NCI-H82 (cell line): ENCODE results near the gene CD7.
A peak's percentile ranks its signal among the peaks of the same experiment; 100 is the strongest.

Source experiments
- DNase-seq: peaks from one replicate; lab custom pipeline; 2025; lab: John Stamatoyannopoulos, UW

The CD7 gene

DNA sequence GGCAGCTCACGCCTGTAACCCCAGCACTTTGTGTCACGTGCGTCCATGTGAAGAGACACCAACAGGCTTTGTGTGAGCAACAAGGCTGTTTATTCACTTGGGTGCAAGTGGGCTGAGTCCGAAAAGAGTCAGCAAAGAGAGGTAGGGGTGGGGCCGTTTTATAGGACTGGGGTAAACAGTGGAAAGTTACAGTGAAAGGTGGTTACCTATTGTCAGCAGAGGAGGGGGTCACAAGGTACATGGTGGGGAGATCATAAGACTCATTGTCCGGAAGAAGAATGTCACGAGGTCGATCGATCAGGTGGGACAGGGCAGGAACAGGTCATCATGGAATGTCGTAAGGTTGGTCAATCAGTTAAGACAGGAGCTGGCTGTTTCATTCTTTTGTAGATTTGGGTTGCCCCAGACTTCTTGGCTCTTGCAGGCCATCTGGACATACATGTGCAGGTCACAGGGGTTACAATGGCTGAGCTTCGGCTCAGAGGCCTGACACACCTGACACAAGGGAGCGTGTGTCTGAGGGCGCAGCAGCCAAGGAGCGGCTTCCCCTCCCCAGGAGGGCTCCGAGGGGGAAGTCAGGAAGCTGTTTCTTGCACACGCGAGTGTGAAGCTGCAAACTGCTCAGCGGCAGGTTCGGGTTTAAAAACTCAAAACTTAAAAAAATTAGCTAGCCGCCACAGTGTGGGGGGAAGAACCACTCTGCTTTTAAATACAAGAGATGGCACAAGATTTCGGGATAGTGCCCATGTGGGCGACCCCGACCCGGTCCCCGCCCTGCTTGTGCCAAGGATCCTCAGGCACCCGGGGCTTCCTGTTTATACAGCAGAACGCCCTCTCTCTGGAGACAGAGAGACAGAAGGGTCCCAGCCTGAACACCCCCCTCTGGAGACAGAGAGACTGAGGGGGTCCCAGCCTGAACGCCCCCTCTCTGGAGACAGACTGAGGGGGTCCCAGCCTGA is 29.2 kb upstream of the CD7 start:
- DNase-seq, result no peak

DNA sequence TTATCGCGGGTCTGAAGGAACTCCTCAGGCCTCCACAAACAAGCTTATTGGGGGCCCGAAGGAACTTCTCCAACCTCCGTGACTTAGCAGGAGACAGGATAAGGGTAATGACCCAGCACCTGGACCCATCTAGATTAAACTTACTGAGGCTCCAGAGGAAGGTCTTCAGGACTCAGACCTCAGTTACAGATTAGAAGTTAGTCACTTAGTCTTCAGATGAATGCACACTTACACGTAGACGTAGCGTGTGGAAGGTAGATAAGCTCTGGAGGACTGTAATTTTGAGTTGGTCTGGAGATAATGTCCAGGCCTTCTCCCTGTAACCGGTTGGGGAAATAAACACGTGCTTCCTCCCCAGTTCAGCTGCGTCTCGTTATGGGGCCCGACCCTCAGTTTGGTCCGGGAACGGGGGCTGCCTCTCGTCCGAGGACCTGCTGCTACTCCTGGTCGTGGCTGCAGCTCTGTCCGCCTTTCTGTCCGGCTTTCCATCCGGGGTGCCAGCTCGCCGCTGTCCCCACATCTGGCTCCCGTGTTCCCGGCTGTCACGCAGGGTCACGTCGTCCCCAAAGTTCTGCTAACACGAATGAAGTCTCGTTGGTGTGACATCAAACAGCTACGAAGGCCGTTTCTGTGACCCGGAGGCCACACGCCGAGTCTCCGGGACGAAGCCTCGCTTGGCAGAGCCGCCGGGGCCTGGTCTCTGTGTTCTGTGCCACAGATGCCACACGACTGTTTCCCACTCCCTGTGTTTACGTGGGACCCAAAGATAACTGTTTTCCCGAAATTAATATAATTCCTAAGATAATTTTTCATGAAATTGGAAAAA is 28.0 kb upstream of the CD7 start:
- DNase-seq, result no peak

DNA sequence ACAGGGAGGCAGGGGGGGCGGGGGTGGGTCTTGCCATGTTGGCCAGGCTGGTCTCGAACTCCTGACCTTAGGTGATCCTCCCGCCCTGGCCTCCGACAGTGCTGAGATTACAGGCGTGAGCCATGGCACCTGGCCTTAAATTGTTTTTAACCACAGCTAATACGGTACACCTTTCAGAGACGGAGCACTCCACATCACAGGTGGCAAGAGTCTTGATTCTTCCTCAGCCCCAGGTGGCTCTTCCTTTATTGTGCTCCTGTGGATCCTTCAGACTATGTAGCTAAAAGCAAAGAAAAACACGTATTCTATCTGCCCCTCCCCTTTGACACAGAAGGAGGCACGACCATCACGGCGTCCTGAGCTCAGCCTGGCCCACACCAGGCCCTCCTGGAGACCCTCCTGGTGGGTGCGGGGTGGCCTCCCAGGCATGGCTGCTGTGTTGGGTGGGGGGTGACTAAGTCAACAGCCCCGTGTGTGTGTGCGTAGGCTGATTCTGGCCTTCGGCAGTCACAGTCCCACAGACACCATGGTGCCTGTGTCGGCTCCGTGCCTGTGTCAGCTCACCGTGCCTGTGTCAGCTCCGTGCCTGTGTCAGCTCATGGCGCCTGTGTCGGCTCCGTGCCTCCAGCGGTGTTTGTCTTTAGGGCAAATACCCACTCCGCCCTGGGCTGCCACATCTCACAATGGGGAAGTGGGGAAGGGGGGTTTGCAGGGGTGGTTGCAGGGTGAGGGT is 26.9 kb upstream of the CD7 start:
- DNase-seq, result no peak

DNA sequence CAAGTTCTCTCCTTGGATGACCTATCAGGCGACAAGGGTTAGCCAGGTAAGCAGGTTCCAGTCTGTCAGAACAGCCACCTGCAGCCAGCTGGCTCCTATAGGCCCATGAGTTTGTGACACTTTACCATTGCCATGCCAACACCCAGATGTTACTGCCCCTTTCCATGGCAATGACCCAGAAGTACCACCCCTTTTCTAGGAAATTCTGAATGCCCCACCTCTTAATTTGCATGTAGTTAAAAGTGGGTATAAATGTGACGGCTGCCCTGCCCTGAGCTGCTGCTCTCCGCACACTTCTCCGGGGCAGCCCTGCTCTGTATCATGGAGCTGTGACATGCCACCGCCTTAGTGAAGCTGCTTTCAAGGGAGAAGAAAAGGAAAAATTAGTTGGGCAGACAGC is 26.2 kb upstream of the CD7 start:
- DNase-seq, result no peak

DNA sequence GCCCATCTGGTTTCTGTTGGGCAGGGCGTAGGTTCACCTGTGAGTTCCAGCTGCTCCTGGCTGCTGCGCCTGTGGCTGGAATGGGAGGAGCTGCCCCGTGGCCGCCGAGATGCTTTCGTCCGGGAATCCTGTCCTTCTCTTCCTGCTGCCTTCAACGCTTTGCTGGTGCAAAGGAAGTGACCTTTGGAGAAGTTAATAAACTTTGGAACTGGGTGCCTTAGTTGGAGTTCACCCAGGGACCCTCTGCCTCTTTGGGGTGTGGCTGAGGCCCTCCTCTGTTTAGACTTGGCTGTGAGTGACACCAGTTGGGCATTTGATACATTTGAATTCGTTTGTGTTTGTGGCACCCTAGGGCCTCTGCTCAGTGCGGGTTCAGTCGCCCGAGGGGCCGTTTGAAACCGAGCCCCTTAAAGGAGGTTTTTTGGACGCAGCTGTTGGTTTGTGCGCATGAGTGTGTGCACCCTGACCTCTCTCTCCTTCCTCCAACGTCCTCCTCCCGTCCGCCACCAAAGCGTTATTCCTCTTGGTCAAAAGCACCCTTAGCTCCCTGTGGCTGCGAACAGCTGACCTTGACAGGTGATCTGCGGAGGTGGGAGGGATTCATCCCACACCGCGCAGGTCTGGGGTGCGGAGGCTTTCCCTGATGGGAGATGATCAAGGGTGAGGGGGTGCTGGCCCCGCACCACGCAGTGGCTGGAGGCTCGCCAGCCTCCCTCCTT is 25.1 kb upstream of the CD7 start:
- no peak for DNase-seq

DNA sequence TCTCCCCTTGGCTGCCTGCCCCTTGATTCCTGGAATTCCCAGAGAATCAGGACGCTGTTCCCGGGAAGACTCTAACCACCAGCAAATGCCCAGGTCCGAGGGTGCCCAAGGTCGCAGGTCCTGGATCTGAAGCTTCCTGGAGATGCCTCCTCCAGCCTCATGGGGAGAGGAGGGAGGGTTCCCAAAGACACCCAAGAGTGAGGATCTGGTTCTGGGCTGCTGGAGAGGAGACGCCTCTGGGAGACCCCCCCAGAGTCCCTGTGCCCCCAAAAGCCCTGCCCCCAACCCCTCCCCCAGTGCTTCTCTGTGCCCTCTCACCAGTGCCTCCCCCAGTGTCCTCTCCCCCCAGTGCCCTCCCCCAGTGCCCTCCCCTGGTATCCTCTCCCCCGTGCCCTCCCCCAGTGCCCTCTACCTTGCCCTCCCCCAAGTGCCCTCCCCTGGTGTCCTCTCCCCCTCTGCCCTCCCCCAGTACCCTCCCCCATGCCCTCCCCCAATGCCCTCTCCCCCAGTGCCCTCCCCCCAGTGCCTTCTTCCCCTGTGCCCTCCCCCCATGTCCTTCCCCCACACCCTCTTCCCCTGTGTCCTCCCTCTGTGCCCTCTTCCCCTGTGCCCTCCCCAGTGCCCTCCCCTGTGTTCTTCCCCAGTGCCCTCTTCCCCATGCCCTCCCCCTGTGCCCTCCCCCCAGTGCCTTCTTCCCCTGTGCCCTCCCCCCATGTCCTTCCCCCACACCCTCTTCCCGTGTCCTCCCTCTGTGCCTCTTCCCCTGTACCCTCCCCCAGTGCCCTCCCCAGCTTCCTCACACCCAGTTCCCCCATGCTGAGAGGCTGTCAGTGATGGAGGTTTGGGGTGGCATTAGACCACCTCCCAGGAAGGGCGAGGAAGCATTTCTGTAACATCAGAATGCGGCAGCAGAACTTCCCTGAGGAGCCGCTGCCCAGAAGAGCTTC is 22.5 kb upstream of the CD7 start:
- no peak for DNase-seq

DNA sequence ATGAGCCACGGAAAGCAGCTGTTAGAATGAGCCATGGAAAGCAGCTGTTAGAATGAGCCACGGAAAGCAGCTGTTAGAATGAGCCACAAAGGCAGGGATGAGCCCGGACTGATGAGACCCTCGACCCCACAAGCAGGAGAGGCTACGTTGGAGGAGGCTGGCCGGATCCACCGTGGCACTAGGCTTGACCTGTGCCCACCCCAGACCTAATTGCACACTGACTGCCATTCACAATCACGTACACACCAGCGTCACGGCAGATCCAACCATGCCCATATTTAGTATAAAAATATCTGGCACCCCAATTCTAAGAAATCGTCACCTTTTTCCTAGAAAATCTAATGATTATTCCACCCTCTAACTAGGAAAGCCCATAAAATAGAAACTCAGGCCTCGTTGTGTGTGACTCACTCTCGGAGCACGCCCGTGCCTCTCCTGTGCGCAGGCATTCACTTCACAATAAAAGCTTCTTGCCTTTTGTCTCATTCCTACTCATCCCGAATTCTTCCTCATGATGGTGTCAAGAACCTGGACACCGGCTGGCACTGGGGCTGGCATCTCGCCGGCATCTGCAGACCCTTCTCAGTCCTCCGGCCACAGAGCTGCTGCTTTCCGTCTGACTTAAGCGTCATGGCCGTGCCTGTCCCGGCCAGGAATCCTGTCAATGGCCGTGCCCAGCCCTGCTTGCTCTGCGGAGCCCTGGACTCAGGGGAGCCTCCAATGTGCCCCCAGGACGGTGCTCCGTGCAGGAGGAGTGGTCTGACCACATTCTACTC is 21.6 kb upstream of the CD7 start:
- DNase-seq, result peak; percentile 45

DNA sequence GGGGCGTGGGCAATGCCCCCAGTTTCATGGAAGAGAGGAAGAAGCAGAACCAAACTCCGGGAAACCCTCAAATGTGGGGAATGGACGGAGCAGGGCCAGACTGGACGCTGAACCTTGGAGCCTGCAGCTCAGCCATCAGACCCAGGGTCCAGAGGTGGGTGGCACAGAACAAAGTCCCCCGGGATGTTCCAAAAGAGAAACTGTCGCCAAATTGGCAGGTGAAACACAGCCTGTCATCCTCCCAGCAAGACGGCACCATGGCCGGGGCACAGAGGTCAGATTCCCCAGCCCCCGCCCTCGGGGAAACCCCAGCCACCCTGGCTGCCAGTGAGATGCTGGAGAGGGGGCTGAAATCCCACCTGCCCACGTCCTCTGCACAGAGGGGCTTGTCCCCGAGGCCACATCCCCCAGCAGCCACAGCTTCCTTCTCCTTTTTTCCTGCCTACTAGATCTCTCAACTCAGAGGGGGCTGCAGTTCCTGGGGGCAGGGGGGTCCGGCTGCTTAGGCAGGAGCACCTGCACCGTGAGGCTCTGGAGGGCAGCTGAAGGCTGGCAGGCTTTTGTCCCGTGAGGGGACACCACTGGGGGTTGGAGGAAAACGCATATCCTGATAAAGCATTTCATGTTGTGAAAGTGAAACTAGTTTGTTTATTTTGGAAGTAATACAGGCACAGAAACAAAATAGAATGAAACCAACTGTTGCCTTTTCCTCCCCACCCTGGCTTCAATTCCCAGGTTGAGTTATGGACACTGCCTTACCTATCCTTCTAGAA is 17.4 kb upstream of the CD7 start:
- DNase-seq, result no peak

DNA sequence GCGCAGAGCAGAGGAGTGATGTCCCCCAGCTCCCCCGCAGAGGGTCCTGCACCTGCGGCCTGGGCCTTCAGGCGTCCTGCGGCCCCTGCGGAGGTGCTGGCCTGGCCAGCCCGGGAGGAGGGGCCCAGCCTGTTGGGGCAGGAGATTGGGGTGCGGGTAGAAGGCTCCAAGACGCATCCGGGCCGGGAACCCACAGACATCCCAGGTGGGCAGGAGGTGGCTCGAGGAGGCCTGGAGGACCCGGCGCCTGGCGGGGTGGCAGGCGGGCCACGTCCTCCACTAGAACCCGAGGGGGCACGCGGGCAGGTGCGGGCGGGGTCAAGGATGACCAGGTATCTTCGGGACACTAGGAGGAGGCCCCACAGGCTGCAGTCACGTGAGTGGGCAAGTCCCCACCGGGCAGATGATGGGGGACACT is 16.8 kb upstream of the CD7 start:
- DNase-seq, result no peak

DNA sequence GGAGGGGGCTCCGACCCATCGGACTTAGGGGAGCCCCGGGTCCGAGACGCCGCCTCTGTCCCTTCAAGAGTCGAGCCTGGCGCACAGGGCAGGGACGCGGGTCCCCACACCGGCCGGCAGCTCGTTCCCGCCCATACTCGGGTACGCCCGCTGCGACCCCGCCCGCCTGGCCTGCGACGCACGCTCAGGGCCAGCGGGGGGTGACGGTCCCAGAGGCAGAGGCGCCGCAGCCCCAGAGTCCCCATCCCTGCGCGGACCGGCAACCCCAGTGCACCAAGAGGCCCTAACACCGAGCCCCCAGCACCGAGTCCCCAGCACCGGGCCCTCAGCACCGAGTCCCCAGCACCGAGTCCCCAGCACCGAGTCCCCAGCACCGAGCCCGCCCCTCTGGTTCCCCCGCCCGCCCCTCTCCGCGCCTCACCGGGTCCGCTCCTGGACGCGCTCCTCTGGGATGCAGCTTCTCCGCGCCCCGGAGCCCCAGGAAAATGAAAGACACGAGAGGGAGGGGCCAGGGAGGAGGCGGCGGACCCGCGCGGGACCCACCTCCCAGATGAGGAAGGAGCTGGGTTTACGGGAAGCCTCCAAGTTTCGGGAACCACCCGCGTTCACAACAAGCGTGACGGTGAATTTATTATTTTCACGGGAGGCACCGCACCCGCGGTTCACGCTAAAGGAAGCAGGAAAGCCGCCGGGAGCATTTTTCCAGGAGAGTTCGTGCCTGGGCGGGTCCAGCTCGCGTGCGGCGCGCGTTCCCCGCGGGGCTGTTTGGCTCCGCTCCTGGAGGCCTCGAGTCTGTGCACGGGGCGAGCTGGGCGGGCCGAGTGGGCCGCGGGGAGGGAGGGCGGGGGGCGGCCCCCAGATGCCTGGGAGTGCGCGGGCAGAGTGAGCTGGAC is 16.1 kb upstream of the CD7 start, which contains the start of gene SECTM1:
Gene SECTM1 (minus strand): TSS at position 488 of the 893 bp plus-strand sequence. CDS start 6,526 bp downstream, outside the sequence.
- DNase-seq, result no peak

DNA sequence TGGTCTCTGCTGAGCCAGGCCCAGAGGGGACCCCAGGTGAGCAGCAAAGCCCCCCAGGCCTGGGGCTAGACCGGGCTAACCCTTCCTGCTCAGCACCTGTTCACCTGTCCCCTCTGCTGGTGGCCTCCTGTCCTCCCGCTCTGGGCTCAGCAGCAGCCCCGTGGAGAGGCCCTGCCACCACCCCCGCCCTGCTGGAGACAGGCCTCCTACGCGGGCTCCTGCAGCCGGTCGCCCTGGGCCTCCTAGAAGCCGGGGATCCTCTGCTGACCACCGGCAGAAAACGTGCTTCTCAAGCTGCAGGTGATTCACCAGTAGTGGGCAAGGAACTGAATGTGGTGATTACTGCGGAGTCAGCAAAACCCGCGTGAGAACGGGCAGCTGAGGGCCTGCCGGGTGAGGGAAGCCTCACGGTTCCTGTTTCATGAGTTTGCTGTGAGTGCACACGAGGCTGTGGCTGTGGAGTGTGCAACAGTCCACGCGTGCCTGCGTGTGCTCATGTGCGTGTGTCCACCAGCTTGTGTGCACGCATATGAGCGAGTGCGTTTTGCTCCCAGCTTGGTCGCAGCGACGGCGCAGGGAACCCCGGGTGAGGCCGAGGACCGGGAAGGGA is 15.4 kb upstream of the CD7 start:
- no peak for DNase-seq

DNA sequence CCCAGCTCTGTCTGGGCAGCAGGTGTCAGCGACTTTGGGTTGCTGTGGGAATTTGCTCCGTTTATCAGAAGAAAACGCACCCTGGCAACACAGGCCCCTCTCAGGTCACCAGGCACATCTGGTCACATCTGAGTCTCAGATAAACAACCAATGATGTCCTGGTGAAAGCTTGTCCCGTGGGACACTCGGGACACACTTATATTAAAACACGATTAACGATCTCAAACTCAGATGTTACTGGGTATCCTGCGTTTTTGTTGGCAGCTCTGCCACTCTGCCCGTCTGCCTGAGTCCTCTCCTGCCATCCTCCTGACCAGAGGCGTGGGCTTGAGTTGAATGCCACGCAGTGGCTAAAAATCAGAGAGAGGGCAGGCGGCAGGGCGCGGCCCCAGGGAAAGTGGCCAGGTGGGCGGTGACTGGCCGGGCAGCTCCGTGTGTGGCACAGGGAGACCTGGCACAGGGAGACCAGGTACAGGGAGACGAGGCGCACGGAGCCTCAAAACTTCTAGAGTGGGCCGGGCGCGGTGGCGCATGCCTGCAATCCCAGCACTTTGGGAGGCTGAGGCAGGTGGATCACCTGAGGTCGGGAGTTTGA is 14.0 kb upstream of the CD7 start:
- DNase-seq, result no peak

DNA sequence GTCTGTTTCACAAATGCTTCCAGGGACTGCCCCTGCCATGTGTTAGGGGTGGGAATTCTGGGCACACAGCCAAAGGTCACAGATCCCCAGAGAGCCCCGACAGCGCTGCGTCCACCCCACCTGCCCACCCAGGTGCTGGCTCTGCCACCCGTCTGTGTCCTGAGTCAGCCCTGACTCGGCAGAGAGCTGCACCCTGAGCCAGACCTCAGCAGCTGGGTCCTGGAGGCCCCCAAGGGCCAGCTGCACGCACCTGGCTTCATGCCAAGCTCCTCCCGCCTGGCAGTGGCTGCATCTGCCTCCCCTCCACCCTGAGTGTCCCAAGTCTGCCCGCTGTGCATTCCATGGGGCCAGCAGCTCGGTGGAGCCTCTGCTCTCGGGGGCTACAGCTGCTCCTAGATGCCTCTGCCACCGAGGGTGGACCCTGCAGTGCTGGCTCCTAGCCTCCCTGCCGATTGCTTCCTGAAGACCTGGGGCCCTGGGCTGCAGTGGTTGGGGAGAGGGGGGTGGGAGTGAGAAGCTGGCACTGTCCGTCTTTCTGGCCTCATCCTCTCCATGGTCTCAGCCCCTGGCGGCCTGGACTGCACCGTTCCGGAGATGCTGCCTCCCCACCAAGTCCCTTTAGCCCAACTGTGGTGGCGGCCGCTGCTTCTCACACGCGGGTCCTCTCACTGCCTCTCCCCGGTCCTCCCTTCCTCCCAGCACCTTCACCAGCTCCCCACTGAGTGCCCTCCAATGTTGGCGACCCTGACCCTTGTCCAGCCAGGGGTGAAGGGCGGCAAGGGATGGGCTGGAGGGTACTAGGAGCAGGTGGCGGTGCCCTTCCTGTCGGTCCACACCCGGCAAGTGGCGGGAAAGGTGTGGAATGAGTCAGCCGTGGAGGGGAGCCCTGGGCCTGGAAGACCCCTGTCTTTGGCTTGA is 13.2 kb upstream of the CD7 start:
- peak; percentile 96 for DNase-seq

DNA sequence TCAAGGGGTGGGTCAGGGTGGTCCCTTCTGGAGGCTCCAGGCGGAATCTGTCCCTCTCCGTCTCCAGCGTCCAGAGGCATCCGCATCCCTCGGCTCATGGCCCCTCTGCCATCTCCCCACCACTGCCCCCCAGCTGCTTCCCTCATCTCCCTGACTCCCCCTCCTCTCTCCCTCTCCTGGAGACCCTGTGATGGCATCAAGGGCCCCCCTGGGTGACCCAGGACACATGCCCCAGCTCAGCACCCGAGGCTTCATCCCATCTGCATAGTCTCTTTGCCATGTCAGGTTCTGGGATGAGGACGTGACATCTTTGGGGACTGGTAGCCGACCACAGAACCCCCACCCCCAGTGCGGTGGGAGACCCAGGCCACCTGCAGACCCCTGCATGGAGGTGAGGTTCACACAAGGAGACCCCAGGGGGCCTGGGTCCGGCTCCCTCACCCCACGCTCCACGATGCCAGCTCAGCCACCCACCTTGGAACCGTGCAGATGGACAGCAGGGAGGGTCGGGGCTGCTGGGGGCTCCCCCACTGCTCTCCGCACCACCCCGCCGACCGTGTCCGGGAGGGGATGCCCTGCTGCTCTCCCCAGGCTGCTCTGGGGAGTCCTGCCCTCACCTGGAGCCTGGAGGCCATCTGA is 12.4 kb upstream of the CD7 start:
- DNase-seq, result no peak

DNA sequence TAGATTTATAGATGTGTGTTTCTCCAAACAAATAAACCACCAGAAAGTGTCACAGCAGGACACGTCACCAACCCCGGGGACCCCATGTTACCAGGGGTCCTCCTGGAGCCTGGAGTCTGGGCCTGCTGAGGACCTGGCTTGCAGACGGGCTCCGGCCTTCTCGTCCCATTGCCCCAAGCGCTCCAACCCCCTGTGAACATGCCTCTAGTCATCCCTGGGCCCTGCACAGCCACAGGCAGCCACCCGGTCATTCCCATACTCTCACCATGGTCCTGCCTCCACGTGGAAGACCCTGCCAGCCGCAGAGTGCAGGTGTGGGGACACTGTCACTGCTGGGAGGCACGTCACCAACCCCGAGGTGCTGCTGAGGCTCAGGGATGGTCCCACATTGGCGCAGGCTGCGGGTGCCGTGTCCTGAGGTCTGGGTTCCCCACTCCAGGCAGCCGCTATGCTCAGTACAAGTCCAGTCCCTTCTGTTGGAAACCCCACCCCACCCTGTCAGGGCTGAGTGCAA is 11.6 kb upstream of the CD7 start:
- DNase-seq, result no peak
